Mucosa of descending colon (tissue), 3 donors: ENCODE measurements around the gene OBSCN. TPM values are rescaled to one million over a fixed set of nuclear protein-coding genes. Genes with fewer than 3 reads are reported as not detected.
A peak's percentile ranks its signal among the peaks of the same experiment; 100 is the strongest.

Experiments
- ATAC-seq: fragments of 200-7000 bp; cut with Tn5 transposase; one replicate; pipeline ENCODE4 v1.9.1; 2020; ENCODE audit warnings: mild to moderate bottlenecking, moderate library complexity
- DNase-seq, 3 donors: peaks; one replicate each; pipeline ENCODE4 v3.0.0-alpha.2; 2020
- H3K36me3 ChIP-seq: fragments of 200-600 bp; one replicate; pipeline ENCODE4 v1.8.0; 2021; ENCODE audit warnings: low read depth, mild to moderate bottlenecking
- H3K4me1 ChIP-seq: fragments of 200-600 bp; one replicate; pipeline ENCODE4 v1.8.0; 2021; ENCODE audit warnings: low read depth, mild to moderate bottlenecking
- H3K4me3 ChIP-seq: fragments of 200-600 bp; one replicate; pipeline ENCODE4 v1.8.0; 2021; ENCODE audit warnings: mild to moderate bottlenecking
- H3K9me3 ChIP-seq: fragments of 200-600 bp; one replicate; pipeline ENCODE4 v1.8.0; 2021; ENCODE audit warnings: mild to moderate bottlenecking
- intact Hi-C, 2 donors: fragments of 100-400 bp; cut with DNase I in 1 of 2; cut with micrococcal nuclease in 1 of 2; formaldehyde crosslinking; loops; one replicate each; pipeline versions ENCODE4 v1.11.0 to v1.11.1; 2022; cut with DNase I, micrococcal nuclease
- total RNA-seq, 3 donors: library from RNA; stranded (reverse); fragmentation: NEBNext Ultra II Directional in 2 of 3; extraction: Animal tissue kit (Norgen Biotek cat#: 25700) in 2 of 3; gene quantifications; one replicate each; pipeline versions ENCODE4 v1.2.1 to v1.2.4, GENCODE V29; 2021 to 2023
- TF ChIP-seq, protein P1 (sequence below): fragments of 200-600 bp; IDR thresholded peaks from one replicate; pipeline ENCODE4 v1.8.0; 2022; ENCODE audit warnings: antibody characterized with exemption, mild to moderate bottlenecking
- donor health status: DM: no; HTN: no; CAD: no; lungs with moderate emphysema.
- donor health status: DM: no; HTN: no; CAD: no.
- donor health status: DM: no; HTN: yes; CAD: no.

Gene OBSCN
- total RNA-seq, 3 donors from 2014 or later, result 4.2 to 30.9 (median 7.5) TPM

DNA sequence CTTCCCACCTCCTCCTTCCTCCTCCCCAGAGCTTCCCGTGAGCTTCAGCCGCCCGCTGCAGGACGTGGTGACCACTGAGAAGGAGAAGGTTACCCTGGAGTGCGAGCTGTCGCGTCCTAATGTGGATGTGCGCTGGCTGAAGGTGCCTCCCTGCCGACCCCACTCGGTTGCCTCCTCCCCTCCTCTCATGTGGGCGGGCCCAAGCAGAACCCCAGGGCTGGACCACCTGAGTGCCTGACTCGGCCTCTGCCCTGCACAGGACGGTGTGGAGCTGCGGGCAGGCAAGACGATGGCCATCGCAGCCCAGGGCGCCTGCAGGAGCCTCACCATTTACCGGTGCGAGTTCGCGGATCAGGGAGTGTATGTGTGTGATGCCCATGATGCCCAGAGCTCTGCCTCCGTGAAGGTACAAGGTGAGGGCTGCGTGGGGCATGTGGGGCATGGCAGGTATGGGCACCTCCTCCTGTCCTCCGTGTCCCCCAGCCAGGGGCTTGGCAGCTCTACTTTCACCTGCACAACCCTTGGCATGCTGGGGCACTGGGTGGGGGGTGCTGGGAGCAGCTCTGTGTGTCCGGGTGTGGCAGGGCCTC, 69.2 kb downstream of the OBSCN start:
- Histone ChIP-seq H3K36me3 (no peaks in the 10 kb centered on the region), H3K4me3 (no peak overlapping the region), H3K9me3 (no peaks in the 10 kb centered on the region), H3K4me1 (no peaks in the 10 kb centered on the region)
- TF ChIP-seq, protein P1, sequence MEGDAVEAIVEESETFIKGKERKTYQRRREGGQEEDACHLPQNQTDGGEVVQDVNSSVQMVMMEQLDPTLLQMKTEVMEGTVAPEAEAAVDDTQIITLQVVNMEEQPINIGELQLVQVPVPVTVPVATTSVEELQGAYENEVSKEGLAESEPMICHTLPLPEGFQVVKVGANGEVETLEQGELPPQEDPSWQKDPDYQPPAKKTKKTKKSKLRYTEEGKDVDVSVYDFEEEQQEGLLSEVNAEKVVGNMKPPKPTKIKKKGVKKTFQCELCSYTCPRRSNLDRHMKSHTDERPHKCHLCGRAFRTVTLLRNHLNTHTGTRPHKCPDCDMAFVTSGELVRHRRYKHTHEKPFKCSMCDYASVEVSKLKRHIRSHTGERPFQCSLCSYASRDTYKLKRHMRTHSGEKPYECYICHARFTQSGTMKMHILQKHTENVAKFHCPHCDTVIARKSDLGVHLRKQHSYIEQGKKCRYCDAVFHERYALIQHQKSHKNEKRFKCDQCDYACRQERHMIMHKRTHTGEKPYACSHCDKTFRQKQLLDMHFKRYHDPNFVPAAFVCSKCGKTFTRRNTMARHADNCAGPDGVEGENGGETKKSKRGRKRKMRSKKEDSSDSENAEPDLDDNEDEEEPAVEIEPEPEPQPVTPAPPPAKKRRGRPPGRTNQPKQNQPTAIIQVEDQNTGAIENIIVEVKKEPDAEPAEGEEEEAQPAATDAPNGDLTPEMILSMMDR, result no peak
- DNase-seq (peak in 1 of 3 donors; percentile 49), ATAC-seq (no peak)
- intact Hi-C loops, result no loop called here

DNA sequence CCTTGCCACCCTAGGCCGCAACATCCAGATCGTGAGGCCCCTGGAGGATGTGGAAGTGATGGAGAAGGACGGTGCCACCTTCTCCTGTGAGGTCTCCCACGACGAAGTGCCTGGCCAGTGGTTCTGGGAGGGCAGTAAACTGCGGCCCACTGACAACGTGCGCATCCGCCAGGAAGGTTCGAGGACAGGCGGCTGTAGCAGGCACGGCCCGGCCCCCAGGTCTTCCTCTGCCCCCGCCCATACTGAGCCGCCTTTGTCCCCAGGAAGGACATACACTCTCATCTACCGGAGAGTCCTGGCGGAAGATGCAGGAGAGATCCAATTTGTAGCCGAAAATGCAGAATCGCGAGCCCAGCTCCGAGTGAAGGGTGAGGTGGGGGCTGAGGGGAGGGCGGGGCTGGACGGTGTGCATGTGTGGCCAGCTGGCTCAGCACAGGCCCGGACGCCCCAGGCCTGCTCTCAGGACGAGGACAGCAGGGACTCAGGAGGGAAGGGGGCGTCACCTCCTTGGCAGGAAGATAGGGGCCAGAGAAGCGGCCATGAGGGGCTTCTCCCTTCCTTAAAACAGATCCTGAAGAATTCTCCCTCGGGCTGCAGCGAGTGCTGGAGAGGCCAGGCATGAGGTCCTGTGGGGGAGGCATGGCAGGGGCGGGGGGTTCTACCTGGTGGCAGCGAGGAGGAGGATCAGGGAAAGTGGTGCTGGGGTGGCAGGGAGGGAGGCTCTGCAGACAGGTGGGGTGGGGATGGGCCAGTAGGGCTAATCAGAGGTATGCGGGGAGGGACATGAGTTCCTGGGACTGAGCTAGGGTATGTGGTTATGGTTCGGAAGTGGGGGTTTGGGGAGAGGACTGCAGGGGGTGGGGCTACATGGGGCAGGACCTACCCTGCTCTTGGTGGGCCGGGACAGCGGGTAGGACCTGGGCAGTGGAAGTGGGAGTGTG, 69.9 kb downstream of the OBSCN start:
- Histone ChIP-seq H3K4me3 (no peak overlapping the region), H3K4me1 (no peaks in the 10 kb centered on the region), H3K9me3 (no peaks in the 10 kb centered on the region), H3K36me3 (no peaks in the 10 kb centered on the region)
- intact Hi-C loops, result no loop called here
- peak in 1 of 3 donors; percentile 20 for DNase-seq
- ATAC-seq, result no peak
- TF ChIP-seq, protein P1, result no peak

DNA sequence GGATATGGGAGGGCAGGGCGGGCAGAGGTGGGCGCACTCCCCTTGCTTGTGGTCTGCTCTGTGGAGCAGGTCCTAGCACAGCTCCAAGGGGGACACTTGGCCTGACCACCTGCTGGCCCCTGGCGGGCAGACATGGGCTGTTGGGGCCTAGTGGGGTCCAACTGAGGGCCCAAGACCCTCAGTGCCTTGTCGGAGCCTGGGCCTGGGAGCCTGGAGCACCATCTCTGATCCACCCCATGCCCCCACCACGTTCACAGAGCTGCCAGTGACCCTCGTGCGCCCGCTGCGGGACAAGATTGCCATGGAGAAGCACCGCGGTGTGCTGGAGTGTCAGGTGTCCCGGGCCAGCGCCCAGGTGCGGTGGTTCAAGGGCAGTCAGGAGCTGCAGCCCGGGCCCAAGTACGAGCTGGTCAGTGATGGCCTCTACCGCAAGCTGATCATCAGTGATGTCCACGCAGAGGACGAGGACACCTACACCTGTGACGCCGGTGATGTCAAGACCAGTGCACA, 70.6 kb downstream of the OBSCN start:
- TF ChIP-seq, protein P1, result no peak
- DNase-seq, result peak in 1 of 3 donors; percentile 41
- intact Hi-C loops, result no loop called here
- Histone ChIP-seq H3K36me3 (no peaks in the 10 kb centered on the region), H3K4me3 (no peak overlapping the region), H3K4me1 (no peaks in the 10 kb centered on the region), H3K9me3 (no peaks in the 10 kb centered on the region)
- no peak for ATAC-seq

DNA sequence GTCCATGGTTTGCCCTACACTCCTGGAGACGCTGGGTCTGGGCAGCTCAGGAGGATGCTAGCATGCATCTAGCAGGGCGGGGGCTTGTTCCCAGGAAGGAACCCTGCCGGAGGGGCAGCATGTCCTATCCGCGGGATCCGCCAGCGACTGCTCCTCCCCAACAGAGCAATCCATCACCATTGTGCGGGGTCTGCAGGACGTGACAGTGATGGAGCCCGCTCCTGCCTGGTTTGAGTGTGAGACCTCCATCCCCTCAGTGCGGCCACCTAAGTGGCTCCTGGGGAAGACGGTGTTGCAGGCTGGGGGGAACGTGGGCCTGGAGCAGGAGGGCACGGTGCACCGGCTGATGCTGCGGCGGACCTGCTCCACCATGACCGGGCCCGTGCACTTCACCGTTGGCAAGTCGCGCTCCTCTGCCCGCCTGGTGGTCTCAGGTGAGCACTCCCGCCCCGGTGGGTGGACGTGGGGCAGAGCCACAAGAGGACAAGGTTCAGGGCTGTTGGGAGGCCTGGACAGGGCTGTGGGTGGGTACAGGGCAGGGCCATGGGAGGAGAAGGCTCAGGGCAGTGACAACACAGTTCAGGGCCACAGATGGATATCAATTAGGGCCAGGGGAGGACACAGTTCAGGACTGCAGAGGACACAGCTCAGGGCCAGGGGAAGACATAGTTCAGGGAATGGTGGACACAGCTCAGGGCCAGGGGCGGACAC, 71.3 kb downstream of the OBSCN start:
- peak in 1 of 3 donors; percentile 11 for DNase-seq

DNA sequence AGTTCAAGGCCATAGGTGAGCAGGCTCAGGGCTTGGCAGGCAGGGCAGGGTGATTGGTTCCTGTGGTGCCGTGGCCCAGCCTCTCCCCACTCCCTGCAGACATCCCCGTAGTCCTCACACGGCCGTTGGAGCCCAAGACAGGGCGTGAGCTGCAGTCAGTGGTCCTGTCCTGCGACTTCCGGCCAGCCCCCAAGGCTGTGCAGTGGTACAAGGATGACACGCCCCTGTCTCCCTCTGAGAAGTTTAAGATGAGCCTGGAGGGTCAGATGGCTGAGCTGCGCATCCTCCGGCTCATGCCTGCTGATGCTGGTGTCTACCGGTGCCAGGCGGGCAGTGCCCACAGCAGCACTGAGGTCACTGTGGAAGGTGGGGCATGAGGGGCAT, 71.9 kb downstream of the OBSCN start:
- no peak for ATAC-seq
- H3K36me3 ChIP-seq, result no peaks in the 10 kb centered on the region
- no peak for DNase-seq

More for the DNA sequence above, 71.3 kb downstream of the OBSCN start:
- TF ChIP-seq, protein P1, result no peak
- Histone ChIP-seq H3K9me3 (no peaks in the 10 kb centered on the region), H3K36me3 (no peaks in the 10 kb centered on the region), H3K4me3 (no peak overlapping the region), H3K4me1 (no peaks in the 10 kb centered on the region)
- intact Hi-C loops, result no loop called here
- no peak for ATAC-seq

More for the DNA sequence above, 71.9 kb downstream of the OBSCN start:
- no peaks in the 10 kb centered on the region for H3K4me1 ChIP-seq
- H3K4me3 ChIP-seq, result no peak overlapping the region
- intact Hi-C loops, result no loop called here
- TF ChIP-seq, protein P1, result no peak
- H3K9me3 ChIP-seq, result no peaks in the 10 kb centered on the region
